Osteocyte (in vitro differentiated cells): ENCODE data around the gene KIAA0232. TPM values are rescaled to one million over a fixed set of nuclear protein-coding genes. Genes with fewer than 3 reads are reported as not detected.
A peak's percentile ranks its signal among the peaks of the same experiment; 100 is the strongest.

Experiments used
- DNase-seq: peaks from one replicate; pipeline ENCODE4 v3.0.0; 2021; ENCODE audit warnings: mixed read lengths; ENCODE audit not compliant: unreplicated experiment; ENCODE audit errors: extremely low spot score
- H3K27ac Mint-ChIP-seq: one replicate; pipeline ENCODE4 v1.8.0; 2021; ENCODE audit warnings: mild to moderate bottlenecking, mixed read lengths; ENCODE audit not compliant: unreplicated experiment
- H3K27me3 Mint-ChIP-seq: one replicate; pipeline ENCODE4 v1.8.0; 2021; ENCODE audit warnings: mixed read lengths; ENCODE audit not compliant: unreplicated experiment
- H3K36me3 Mint-ChIP-seq: one replicate; pipeline ENCODE4 v1.8.0; 2021; ENCODE audit warnings: mixed read lengths; ENCODE audit not compliant: unreplicated experiment
- H3K4me1 Mint-ChIP-seq: one replicate; pipeline ENCODE4 v1.8.0; 2021; ENCODE audit warnings: mixed read lengths; ENCODE audit not compliant: unreplicated experiment
- H3K4me3 Mint-ChIP-seq: one replicate; pipeline ENCODE4 v1.8.0; 2021; ENCODE audit warnings: mild to moderate bottlenecking, moderate library complexity, mixed read lengths; ENCODE audit not compliant: unreplicated experiment
- H3K9me3 Mint-ChIP-seq: one replicate; pipeline ENCODE4 v1.8.0; 2021; ENCODE audit warnings: mixed read lengths; ENCODE audit not compliant: unreplicated experiment
- CTCF ChIP-seq: fragments of 200-600 bp; sonication (generic); IDR thresholded peaks from 2 replicates; pipeline ENCODE4 v1.5.0; 2021; ENCODE audit warnings: antibody characterized with exemption, mild to moderate bottlenecking, moderate library complexity
- total RNA-seq: library from RNA; stranded (reverse); gene quantifications from 2 replicates; pipeline ENCODE4 v1.2.1, GENCODE V29; 2021

The KIAA0232 gene
- total RNA-seq, 1 donor from 2014 or later, result 27.1 TPM

DNA sequence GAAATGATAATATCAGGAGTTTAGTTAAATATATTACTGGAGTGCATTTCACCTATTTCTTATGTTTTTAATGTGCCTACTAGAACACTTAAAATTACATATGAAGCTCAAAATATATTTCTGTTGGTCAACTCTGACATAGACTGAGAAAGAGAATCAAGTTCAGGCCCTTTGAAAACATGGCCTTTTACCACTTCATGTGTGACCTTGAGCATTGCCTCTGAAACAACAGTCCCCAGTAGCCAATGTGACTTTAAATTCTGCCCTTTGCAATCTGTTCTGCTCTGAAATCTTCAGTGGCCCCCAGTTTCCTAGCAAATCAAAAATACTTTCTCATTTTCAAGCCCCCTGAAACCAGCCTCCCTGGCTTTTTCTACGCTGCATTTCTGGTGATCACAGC is 77.0 kb downstream of the KIAA0232 start:
- TF ChIP-seq CTCF, result no peak
- peaks cover 38% of the 10 kb centered on the region for H3K36me3 Mint-ChIP-seq

GRCh38 chr4:6868386-6868785 is 85.9 kb downstream of the KIAA0232 start:
- no peak for DNase-seq
- Mint-ChIP-seq H3K4me3 (no peak overlapping the region), H3K27me3 (no peaks in the 10 kb centered on the region), H3K4me1 (no peaks in the 10 kb centered on the region), H3K36me3 (peaks cover 47% of the 10 kb centered on the region), H3K9me3 (no peaks in the 10 kb centered on the region), H3K27ac (no peak overlapping the region)
- no peak for TF ChIP-seq CTCF

More for the DNA sequence above, 77.0 kb downstream of the KIAA0232 start:
- Mint-ChIP-seq H3K27ac (no peak overlapping the region), H3K27me3 (no peaks in the 10 kb centered on the region), H3K9me3 (no peaks in the 10 kb centered on the region), H3K4me3 (no peak overlapping the region), H3K4me1 (peaks cover 13% of the 10 kb centered on the region)
- DNase-seq, result no peak

GRCh38 chr4:6869944-6870343 is 87.4 kb downstream of the KIAA0232 start:
- H3K9me3 Mint-ChIP-seq, result no peaks in the 10 kb centered on the region
- no peak for TF ChIP-seq CTCF
- DNase-seq, result no peak
- no peaks in the 10 kb centered on the region for H3K27me3 Mint-ChIP-seq
- peaks cover 39% of the 10 kb centered on the region for H3K36me3 Mint-ChIP-seq
- no peak overlapping the region for H3K27ac Mint-ChIP-seq
- H3K4me1 Mint-ChIP-seq, result no peaks in the 10 kb centered on the region
- no peak overlapping the region for H3K4me3 Mint-ChIP-seq

DNA sequence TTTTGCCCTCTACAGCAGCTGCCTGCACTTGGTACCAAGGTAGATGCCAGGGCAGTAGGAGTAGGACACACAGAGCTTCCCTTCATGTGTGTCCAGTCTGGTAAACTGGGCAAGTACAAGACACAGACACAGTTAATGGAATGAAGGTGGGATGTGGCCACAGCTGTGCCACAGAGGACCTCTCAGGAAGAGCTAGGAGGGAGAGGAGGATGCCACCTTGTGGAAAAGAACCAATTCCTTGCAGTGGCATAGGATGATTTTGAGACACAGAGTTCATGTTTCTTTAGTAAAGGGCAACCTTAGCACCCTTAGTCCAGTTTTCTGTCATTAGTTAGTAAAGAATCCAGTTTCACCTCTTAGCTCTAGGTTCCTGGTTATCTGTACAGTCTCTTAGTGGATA is 90.8 kb downstream of the KIAA0232 start:
- peaks cover 32% of the 10 kb centered on the region for H3K36me3 Mint-ChIP-seq
- H3K27ac Mint-ChIP-seq, result no peak overlapping the region
- no peak for TF ChIP-seq CTCF

DNA sequence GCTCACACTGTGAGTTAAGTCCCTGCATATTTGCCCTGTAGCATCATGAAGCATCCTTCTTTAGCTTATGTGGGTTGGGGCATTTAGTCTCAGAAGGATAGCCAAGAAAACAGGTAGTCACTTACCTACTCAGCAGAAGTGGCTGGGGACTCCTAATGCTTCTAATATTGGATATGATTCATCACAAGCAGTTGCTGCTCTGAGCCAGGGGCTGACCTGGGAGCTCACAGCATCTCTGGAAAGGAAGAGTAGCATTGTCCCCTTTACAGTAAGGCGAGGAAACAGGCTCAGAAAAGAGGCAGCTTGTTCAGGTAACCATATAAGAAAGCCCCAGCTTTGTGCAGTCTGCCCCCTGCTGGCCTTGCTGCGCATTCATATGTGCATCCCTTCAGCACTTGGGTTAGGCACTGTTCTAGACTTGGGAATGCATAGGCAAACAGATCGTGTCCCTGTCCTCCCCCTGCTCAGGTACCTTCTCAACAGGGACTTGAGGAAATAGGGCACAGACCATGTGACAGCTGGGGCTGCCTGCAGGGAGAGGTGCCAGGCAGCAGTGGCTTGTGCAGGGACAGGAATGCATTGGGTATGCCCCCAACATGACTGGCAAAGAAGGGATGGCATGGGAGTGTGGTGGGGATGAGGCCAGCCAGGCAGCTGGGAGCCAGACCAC is 91.4 kb downstream of the KIAA0232 start:
- TF ChIP-seq CTCF, result peak; percentile 82
- peaks cover 34% of the 10 kb centered on the region for H3K36me3 Mint-ChIP-seq
- H3K9me3 Mint-ChIP-seq, result no peaks in the 10 kb centered on the region
- DNase-seq, result no peak
- H3K4me3 Mint-ChIP-seq, result no peak overlapping the region
- no peak overlapping the region for H3K27ac Mint-ChIP-seq
- peaks cover 11% of the 10 kb centered on the region for H3K4me1 Mint-ChIP-seq
- H3K27me3 Mint-ChIP-seq, result no peaks in the 10 kb centered on the region

More for the DNA sequence above, 90.8 kb downstream of the KIAA0232 start:
- Mint-ChIP-seq H3K27me3 (no peaks in the 10 kb centered on the region), H3K9me3 (no peaks in the 10 kb centered on the region), H3K4me1 (peaks cover 11% of the 10 kb centered on the region), H3K4me3 (no peak overlapping the region)
- DNase-seq, result no peak
